Islet of Langerhans (tissue), 1 donor: ENCODE data around the gene CACNA1C.
A peak's percentile ranks its signal among the peaks of the same experiment; 100 is the strongest.

ENCODE experiments used
- FAIRE-seq: peaks from one replicate; lab custom pipeline; 2011; peaks lifted over from hg19 to GRCh38; lab: Jason Lieb, UNC

Gene CACNA1C

DNA sequence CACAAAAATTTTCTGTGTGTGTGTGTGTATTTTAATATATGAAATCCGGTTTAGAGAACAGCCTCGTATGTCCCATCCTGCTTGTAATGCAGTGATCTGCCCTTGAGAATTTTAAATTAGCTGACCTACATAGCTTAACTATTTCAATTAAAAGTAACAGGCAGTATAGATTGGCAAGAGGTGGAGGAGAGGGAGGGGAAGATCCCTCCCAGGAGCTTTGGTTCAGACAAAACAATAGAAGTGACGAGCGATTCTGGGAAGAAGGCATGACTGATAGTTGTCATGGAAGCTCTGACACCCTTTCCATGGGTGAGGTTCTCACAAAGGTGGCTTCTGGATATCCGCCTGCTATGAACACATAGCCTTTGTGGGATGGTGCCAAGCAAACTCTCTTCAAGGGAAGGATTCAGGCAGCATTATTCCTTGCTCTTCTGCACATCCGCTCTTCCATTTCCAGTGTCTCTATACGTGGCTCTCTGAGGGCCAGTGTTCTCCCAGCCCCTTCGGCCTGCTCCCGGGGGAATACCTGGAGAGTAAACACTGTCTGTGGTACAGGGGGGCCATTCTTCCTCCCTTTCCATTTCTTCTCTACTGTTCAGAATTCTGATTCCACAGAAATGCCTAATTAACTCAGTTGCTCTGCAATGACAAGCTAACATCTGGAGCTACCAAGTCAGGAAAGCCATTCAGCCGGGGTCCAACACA is 182.0 kb downstream of the CACNA1C start:
- no peak for FAIRE-seq

GRCh38 chr12:2236506-2237294 is 183.9 kb downstream of the CACNA1C start:
- FAIRE-seq, result no peak

DNA sequence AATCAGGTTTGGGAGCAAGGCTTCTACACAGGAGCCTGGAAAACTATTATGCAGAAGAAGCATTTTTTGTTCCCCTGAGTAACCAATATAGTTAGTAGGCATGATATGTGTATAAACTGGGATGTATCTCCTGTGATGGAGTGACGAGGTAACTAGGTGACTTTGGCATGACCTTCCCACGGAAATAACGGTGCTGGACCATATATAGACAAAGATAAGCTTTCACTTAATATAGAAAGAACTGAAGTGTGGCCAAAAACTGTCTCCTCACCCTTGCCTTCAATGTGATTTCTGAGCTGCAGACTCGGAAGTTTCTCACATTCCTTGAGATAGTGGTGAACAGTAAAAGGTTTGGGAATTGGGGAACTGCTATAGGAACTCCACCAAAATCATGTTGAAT is 185.3 kb downstream of the CACNA1C start:
- no peak for FAIRE-seq

DNA sequence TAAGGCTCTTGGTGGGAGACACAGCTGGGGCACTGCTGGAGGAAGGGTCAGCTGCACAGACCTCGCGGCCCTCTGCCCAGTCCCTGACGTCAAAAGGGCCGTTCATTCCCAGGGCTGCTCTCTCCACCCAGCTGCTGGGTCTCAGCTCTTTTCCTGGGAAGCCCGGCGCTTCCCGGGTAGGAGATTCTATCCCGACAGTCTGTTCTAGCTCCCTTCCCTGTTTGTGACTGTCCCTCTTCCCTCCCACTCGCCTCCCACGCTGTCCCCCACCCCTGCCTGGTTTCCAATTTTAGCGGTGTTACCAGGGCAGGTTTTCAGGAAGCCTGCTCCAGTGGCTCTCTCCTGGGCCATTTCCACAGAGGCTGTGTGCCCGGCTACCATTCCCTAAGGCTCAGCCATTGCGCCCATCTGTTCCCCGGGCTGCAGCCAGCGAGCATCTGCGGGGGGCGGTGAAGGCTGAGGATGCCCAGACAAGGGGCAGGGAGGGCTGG is 186.6 kb downstream of the CACNA1C start:
- FAIRE-seq, result no peak

DNA sequence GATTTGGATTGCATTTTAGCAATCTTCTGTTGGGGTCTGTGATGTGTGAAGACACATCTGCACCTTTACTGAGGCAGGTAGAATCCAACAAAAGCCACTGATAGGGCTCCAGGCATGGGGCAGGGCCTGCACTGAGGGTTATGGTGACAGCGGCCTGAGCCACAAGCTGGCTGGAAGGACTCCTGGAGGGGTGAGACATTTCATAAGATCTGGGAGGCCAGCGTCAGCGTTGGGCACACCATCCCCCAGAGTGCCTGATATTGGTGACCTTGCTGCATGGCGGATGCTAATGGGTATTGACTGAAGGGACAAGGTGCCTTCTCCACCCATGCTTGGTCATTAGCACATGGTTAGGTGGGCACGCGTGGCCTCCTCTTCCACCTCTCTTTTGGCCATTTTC is 187.6 kb downstream of the CACNA1C start:
- no peak for FAIRE-seq

DNA sequence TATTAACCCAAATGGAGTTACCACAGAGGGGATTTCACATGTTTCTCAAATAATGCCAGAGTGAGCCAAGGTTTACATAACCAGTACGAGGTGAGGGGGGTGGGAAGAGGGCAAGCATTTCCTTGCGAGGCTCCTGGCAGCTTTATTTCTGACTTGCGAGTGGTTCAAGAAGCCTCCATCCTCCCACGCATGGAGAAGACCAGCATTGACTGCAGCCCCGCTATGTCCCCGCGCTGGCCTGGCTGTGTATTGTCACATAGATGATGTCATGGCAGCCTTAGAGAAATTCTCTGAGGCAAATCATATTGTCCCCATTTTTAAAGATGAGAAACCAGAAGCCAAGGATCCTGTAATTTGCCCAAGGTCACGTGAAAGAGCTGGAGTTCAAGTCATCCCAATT is 188.2 kb downstream of the CACNA1C start:
- no peak for FAIRE-seq

- no peak for FAIRE-seq
Measured at GRCh38 chr12:2242216-2242615, 189.4 kb downstream of the CACNA1C start.

DNA sequence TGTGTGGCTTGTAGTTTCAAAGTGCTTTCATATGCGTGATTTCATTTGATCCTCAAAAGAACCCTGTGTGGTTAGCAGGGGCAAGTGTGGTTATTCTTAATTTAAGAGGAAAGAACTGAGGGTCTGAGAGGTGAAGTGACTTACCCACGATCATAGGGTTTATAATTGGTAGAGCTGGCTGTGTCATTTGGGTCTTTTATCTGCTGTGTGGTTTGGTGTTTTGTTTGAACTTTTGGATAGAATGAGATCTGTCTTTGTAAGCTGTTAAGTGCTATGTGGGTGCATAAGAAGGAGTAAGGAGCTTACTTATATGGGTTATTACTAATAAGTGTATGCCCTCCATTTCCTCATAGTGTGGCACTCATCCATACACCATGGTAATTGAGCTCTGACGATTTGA is 190.0 kb downstream of the CACNA1C start:
- no peak for FAIRE-seq

- no peak for FAIRE-seq
Measured at GRCh38 chr12:2243275-2243674, 190.5 kb downstream of the CACNA1C start.

GRCh38 chr12:2244013-2244861 is 191.4 kb downstream of the CACNA1C start:
- no peak for FAIRE-seq

DNA sequence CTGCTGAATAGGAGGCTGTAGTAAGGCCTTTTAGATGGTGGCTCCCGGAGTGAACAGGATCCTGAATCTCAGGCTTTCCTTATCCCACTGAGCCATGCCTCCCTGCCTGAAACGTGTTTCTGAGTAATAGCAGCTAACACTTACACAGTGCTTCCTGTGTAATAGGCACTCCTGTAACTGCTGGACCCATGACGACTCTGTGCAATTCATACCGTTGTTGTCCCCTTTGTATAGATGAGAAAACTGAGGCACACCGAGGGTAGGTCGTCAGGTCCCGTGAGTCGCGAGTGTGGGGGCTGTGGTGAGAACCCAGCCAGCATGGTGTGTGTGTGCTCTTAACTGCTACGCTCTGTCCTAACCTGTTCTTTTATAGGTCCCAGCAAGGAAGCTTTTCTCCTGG is 193.6 kb downstream of the CACNA1C start:
- no peak for FAIRE-seq

DNA sequence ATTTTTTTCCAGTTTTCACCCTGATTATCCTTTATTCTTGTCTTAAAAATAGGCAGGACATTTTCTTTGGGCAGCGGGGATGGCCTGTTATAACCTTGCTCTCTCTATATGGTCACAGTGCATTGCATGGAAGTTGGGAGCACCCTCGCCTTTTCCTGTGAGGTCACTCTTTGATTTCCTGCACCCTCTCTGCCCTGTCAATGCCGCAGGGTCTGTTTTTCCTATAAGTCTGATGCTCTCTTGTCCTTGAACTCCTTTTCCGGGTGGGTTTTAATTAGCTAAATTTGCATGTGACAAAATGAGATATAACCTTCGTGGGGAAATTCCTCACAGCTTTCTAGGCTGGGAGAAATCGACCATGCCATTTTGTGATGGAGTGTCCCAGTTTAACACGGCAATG is 194.3 kb downstream of the CACNA1C start:
- no peak for FAIRE-seq

DNA sequence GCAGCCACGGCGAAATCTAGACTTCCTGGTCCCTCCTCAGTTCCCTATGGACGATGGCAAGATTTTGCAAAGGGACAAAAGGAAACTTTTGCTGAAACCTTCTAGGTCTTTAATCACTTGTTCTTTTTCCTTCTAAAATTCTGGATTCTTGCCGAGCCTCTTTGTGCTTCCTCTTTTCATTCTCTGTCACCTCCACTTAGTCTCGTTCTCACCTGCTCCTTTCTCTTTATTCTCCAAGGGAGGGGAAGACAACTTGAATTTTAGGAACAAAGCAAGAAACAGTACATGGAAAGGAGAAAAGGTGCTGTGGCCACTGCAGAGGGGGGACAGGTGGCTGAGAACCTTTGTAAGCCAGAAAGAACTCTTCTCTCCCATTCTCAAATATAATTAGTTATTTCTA is 194.8 kb downstream of the CACNA1C start:
- no peak for FAIRE-seq

GRCh38 chr12:2248087-2248900 is 195.5 kb downstream of the CACNA1C start:
- no peak for FAIRE-seq

DNA sequence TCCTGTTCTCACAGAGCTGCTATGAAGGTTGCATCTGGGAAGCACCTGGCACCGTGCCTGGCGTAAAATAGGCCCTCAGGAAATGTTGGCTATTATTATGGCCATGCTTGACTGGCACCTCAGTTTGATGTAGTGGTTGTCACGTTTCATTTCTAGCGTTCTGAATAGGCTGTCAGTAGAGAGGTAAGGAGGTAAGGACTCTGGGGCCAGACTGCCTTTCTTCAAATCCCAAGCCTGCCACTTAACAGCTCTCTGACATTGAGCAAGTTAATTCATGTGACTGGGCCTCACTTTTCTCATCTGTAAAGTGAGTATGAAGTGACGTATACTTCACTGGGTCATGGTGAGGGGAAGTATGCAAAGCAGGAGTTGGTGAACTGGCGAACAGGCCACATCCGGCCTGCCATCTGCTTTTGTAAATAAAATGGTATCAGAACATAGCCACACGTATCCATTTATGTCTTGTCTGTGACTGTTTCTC is 196.2 kb downstream of the CACNA1C start:
- FAIRE-seq, result no peak

- FAIRE-seq, result no peak
Measured at GRCh38 chr12:2250797-2251196, 198.0 kb downstream of the CACNA1C start.

DNA sequence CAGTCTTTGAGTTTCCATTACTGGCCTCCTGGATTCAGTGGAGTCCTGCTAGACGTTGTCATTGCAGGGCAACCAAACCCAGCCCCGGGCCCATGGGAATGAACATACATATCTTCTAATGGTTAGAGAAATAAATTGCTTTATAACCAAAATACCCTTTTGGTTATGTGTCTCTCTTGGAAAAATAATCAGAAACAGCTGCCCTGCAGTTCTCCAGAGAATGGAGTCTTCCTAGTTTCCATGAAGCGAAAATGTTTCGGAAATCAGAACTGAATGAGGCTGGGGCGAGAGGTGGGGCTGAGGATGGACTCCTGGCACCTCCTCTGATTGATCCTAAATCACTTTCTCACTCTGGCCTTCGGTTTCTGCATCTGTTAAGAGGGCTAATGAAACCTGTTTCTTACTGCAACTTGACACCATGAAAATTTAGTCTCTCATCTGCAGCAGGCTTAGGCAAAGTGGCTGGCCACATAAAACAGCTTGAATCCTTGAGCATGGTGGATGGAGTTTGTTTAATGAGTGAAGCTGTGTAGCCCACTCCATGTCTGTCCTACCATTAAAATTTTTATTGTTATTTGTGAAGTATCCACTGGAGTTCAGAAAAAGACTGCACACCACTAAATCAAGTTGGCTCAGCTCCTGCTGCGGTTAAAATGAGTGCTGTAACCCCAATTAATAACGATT is 198.9 kb downstream of the CACNA1C start:
- no peak for FAIRE-seq

DNA sequence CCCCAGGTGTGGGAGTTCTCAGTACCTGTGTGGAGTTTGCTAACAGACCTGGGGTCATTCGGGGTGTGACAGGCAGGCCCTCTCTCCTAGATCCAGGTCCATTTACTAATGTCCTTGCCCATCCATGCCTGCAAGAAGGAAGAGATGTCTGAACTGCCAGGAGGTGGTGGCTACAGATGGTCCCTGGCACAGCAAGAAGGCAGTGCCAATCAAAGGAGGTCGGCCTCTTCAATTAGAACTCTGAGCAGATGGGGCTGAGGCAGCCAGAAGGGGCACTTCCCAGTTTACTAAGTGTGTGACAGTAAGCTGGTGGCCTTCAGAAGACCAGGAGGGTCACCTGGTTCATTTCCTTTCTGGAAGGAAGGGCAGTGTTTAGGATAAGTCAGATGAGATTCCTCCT is 202.5 kb downstream of the CACNA1C start:
- FAIRE-seq, result no peak

DNA sequence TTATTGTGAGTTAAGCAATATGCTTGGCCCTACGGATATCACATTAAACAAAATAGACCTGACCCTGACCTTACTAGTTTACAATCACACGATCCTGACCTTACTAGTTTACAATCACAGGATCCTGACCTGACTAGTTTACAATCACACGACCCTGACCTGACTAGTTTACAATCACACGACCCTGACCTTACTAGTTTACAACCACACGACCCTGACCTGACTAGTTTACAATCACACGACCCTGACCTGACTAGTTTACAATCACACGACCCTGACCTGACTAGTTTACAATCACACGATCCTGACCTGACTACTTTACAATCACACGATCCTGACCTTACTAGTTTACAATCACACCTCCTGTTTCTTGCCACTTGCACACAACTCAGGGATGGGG is 202.9 kb downstream of the CACNA1C start:
- peak; percentile 47 for FAIRE-seq

DNA sequence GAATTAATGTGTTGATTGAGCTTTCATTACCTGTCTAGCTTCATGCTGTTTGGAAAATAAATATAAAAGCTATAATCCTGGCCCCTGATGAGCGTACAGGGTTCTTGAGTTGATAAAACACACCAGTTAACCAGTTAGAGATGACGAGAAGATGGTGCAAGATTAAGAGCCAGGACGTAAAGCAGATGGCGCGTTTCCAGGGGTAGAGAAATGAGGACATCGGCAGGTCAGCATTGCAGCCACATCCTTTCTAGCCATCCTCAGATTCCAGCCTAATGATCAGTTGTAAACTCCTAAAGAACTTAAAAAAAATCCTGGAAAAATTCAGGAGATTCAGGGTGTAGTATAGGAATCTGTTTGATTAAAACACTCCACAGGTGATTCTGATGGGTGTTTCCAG is 203.7 kb downstream of the CACNA1C start:
- no peak for FAIRE-seq

DNA sequence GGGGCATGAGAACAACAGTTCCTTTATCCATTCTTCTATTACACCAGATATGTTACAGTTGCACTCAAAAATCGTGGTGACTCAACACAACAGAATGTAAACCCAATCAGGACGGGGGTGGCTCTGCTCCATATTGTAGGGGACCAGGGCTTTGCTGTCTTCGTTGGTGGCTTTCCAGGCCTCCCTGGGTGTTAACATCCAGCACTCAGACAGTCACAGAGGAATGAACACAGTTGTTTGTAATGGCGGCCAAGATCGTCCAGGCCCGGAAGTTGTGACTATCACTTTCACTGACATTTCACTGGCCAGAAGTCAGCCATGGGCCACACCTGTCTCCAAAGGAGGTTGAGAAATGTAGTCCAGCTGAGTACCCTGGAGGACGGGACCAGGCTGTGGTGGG is 204.1 kb downstream of the CACNA1C start:
- no peak for FAIRE-seq
